ENCODE measurements around the gene PDAP1. TPM values are rescaled to one million over a fixed set of nuclear protein-coding genes. Genes with fewer than 3 reads are reported as not detected.
"Not testable (repeated sequence)": the region's sequence is repeated elsewhere in the genome, so short reads cannot be mapped to it uniquely, and the experiment has no call there.

Gene PDAP1
- total RNA-seq, 1 experiment from 2014 or later: 150 TPM

GRCh38 chr7:99383791-99384370, 24.5 kb downstream of the PDAP1 start:
- peaks cover 23% of the 10 kb centered on the region for H3K4me1 ChIP-seq (replicated peaks)
- H3K36me3 ChIP-seq: peaks cover 65% of the 10 kb centered on the region
- no peak overlapping the region for H3K4me3 ChIP-seq
- no peak for DNase-seq (ENCODE audit: low read depth in 1 of 2, low spot score in 2 of 2)
- no peaks in the 10 kb centered on the region for H3K9me3 ChIP-seq (replicated peaks)
- H3K27me3 ChIP-seq (replicated peaks): no peaks in the 10 kb centered on the region
- no peak overlapping the region for H3K27ac ChIP-seq

- no peaks in the 10 kb centered on the region for H3K9me3 ChIP-seq (replicated peaks)
- H3K4me3 ChIP-seq: no peak overlapping the region
- peaks cover 24% of the 10 kb centered on the region for H3K4me1 ChIP-seq (replicated peaks)
- H3K27me3 ChIP-seq (replicated peaks): no peaks in the 10 kb centered on the region
- H3K36me3 ChIP-seq: peaks cover 65% of the 10 kb centered on the region
- no peak overlapping the region for H3K27ac ChIP-seq
- no peak for DNase-seq (ENCODE audit: low read depth in 1 of 2, low spot score in 2 of 2)
These were observed 25.2 kb downstream of the PDAP1 start for GRCh38 chr7:99383203-99383602.

GRCh38 chr7:99381664-99382075, 26.7 kb downstream of the PDAP1 start:
- no peaks in the 10 kb centered on the region for H3K9me3 ChIP-seq (replicated peaks)
- peaks cover 60% of the 10 kb centered on the region for H3K36me3 ChIP-seq
- H3K4me1 ChIP-seq (replicated peaks): peaks cover 24% of the 10 kb centered on the region
- no peak overlapping the region for H3K27ac ChIP-seq
- no peak overlapping the region for H3K4me3 ChIP-seq
- H3K27me3 ChIP-seq (replicated peaks): no peaks in the 10 kb centered on the region
- DNase-seq (ENCODE audit: low read depth in 1 of 2, low spot score in 2 of 2): no peak

- H3K9me3 ChIP-seq (replicated peaks): no peaks in the 10 kb centered on the region
- peaks cover 24% of the 10 kb centered on the region for H3K4me1 ChIP-seq (replicated peaks)
- H3K4me3 ChIP-seq: no peak overlapping the region
- H3K27ac ChIP-seq: no peak overlapping the region
- DNase-seq (ENCODE audit: low read depth in 1 of 2, low spot score in 2 of 2): no peak
- peaks cover 59% of the 10 kb centered on the region for H3K36me3 ChIP-seq
- no peaks in the 10 kb centered on the region for H3K27me3 ChIP-seq (replicated peaks)
These were observed 27.4 kb downstream of the PDAP1 start for GRCh38 chr7:99380823-99381663.

DNA sequence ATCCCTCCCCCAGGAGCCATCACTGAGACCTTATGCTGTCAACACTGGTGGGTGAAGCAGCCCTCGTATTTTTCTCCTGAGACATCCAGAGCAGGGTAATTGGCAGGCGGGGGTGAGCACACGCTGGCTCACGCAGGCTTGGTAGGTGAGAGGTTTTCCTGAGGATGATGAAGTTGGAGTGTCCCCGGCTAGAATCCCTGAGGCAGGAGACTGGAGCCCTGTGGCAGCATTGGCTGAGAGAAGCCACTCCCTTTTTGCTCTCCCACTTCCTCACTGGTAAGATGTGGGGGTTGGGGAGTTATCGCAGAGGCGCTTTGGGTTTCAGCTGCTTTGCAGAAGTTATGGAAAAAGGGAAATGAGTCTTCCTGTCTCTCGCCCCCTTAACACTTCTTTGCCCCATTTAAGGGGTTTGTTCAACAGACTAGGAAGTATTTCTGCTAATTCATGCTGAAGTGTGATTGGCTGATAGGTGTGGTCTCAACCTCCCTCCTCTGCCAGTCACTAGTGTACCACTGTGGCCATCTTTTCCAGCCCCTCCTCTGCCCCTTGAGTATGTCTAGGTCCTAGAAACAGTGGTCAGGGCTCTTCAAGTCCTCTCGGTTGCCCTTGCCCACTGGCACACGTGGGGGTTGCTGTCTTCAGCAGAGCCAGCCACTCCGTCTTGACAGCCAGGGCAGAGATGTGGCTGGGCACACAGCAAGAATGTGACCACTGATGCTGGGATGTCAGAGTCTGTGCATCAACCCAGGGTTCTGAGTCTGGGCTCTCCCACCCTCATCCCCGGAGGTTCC, 28.2 kb downstream of the PDAP1 start:
- H3K4me1 ChIP-seq (replicated peaks): peaks cover 29% of the 10 kb centered on the region
- no peaks in the 10 kb centered on the region for H3K27me3 ChIP-seq (replicated peaks)
- H3K27ac ChIP-seq: no peak overlapping the region
- DNase-seq (ENCODE audit: low read depth in 1 of 2, low spot score in 2 of 2): no peak
- no peak overlapping the region for H3K4me3 ChIP-seq
- peaks cover 58% of the 10 kb centered on the region for H3K36me3 ChIP-seq
- no peaks in the 10 kb centered on the region for H3K9me3 ChIP-seq (replicated peaks)

DNA sequence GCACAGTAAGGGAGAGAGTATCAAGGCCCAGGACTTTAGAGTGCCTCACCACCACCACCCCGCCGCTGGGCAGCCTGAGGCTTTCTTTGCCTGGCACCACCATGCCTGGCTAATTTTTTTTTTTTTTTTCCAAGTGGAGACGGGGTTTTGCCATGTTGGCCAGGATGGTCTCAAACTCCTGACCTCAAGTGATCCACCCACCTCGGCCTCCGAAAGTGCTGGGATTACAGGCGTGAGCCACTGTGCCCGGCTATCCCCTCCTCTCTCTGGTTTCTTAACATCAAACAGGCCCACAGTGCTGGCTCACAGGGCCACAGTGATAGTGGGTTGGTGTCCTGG, 28.7 kb downstream of the PDAP1 start:
- H3K4me1 ChIP-seq (replicated peaks): peaks cover 29% of the 10 kb centered on the region
- H3K9me3 ChIP-seq (replicated peaks); H3K4me3 ChIP-seq; H3K27ac ChIP-seq; DNase-seq (ENCODE audit: low read depth in 1 of 2, low spot score in 2 of 2); H3K27me3 ChIP-seq (replicated peaks): not testable (repeated sequence)
- peaks cover 56% of the 10 kb centered on the region for H3K36me3 ChIP-seq

GRCh38 chr7:99379043-99379577, 29.3 kb downstream of the PDAP1 start:
- H3K4me3 ChIP-seq: no peak overlapping the region

DNA sequence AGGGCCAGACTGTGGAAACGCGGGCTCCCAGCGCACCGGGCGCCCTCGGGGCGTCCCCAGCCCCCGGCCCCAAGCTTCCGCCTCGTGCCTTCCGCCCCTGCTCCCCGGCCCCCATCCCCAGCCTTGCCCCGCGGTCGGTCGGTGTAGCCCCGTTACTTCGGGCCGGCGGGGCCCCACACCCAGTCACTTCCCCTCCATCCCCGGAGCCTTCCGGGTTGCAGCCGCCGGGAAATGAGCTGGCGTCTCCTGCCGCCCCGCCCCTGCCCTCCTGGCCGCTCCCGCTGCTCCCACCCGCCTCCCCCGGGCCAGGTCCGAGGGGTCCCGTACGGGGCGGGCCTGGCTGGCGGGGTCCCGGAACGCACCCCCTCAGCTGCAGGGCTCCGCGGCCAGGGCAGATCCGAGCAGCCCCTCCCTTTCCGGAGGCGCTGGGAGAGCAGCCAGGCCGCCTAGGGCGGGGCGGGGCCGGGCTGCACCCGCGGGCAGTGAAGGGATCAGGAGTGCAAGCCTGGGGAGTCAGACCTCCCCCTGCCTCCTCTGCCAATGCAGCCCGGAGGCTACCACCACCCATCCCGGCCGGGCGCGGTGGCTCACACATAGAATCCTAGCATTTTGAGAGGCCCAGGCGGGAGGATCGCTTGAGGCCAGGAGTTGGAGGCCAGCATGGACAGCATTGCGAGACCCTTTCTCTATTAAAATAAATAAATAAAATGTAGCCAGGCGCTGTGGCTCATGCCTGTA, 33.2 kb downstream of the PDAP1 start:
- H3K4me1 ChIP-seq (replicated peaks): peaks cover 27% of the 10 kb centered on the region
- DNase-seq (ENCODE audit: low read depth in 1 of 2, low spot score in 2 of 2): peak; percentile 73 to 77
- H3K4me3 ChIP-seq: peak overlapping the region; percentile 79
- no peak overlapping the region; the same call in 1 of the 2 replicates for H3K27ac ChIP-seq
- peaks cover 38% of the 10 kb centered on the region for H3K36me3 ChIP-seq
- H3K27me3 ChIP-seq (replicated peaks): no peaks in the 10 kb centered on the region
- H3K9me3 ChIP-seq (replicated peaks): no peaks in the 10 kb centered on the region

More at GRCh38 chr7:99379043-99379577, 29.3 kb downstream of the PDAP1 start:
- Histone ChIP-seq H3K27ac (no peak overlapping the region), H3K4me1 (replicated peaks) (peaks cover 32% of the 10 kb centered on the region), H3K9me3 (replicated peaks) (no peaks in the 10 kb centered on the region), H3K27me3 (replicated peaks) (no peaks in the 10 kb centered on the region), H3K36me3 (peaks cover 57% of the 10 kb centered on the region)
- DNase-seq (ENCODE audit: low read depth in 1 of 2, low spot score in 2 of 2): peak; percentile 39 to 65

DNA sequence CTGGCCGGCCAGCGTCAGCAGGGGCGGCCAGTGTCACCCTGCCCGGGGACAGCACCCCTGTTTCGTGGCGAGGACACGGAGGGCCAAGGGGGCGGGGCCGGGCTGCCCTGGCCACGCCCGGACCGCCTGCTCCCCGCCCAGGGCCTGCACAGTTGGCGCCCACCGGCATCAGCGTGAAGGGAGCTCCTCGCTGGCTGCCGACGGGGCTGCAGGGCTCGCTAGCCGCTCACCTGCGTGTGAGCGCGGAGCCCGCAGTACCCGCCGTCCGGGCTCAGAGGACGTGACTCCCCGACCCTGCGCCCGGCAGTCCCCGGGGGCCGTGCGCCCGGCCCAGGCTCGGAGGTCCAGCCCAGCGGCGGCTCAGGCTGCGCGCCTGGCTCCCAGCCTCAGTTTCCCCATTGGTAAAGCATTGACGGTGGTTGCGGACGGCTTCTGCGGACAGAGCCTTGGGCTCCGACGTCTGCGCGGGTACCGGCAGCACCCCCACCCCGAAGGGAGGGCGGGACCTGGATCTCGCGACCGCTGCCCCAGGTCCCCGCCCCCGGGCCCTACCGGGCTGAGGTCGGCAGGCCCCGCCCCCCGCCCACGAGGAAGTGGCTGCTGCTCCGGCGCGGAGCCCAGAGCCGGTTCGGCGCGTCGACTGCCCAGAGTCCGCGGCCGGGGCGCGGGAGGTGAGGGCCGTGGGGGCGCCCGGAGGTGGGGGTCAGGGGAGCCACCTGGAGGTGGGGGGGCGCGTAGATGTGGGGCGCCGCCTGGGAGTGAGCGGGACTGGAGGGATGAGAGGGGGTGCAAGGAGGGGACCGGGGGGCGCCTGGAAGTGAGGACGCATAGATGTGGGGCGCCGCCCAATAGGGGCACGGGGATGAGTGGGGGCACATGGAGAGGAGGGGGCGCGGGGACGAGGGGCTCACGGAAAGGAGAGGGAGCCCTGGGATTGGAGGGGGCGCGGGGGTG, 34.0 kb downstream of the PDAP1 start, which contains the start of gene ARPC1B:
Gene ARPC1B (plus strand): TSS at position 620 of the 954 bp plus-strand sequence. CDS start 10,985 bp downstream, outside the sequence.
- H3K27ac ChIP-seq: no peak within 1 kb of the TSS; the same call in 1 of the 2 replicates
- peaks cover 19% of the 10 kb centered on the region for H3K4me1 ChIP-seq (replicated peaks)
- DNase-seq (ENCODE audit: low read depth in 1 of 2, low spot score in 2 of 2): peak; percentile 48 to 79
- no peaks in the 10 kb centered on the region for H3K9me3 ChIP-seq (replicated peaks)
- peak within 1 kb of the TSS; percentile 79 for H3K4me3 ChIP-seq
- peaks cover 31% of the 10 kb centered on the region for H3K36me3 ChIP-seq
- H3K27me3 ChIP-seq (replicated peaks): no peaks in the 10 kb centered on the region

GRCh38 chr7:99373091-99374066, 35.0 kb downstream of the PDAP1 start:
- H3K36me3 ChIP-seq: peaks cover 27% of the 10 kb centered on the region
- peak overlapping the region; percentile 79 for H3K4me3 ChIP-seq
- no peaks in the 10 kb centered on the region for H3K9me3 ChIP-seq (replicated peaks)
- no peak for DNase-seq (ENCODE audit: low read depth in 1 of 2, low spot score in 2 of 2)
- no peaks in the 10 kb centered on the region for H3K27me3 ChIP-seq (replicated peaks)
- peaks cover 13% of the 10 kb centered on the region for H3K4me1 ChIP-seq (replicated peaks)
- no peak overlapping the region for H3K27ac ChIP-seq

DNA sequence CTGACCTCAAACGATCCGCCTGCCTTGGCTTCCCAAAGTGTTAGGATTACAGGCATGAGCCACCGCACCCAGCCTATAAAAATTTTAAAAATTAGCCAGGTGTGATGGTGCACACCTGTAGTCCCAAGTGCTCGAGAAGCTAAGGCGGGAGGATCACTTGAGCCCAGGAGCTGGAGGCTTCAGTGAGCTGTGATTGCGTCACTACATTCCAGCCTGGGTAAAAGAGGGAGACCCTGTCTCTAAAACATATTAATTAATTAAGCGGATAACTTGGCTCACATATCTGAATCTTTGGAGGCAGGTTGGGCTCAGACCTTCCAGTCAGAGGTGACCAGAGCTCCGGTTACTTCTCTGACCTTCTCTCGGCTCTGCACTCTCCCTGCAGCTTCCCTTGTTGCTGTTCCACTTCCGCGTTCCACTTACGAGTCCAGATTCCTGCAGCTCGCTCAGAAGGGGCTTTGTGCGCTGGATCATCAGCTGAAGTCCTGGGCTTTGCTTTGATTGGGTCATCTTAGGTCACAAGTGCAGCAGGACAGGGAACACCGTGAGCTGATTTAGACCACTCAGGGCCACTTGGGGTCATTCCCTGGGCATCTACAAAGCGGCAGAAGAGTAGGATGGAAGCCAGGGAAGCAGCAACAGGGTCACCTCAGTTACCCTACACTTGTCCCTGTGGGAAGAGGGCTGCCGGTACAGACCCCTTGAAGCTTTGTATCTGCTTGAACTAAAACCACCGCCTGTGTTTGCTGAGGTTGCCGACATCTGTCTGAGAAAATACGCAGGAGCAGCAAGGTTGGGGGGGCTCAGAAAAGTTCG, 35.9 kb downstream of the PDAP1 start:
- Histone ChIP-seq H3K4me1 (replicated peaks) (peaks cover 13% of the 10 kb centered on the region), H3K27me3 (replicated peaks) (no peaks in the 10 kb centered on the region), H3K9me3 (replicated peaks) (no peaks in the 10 kb centered on the region), H3K36me3 (peaks cover 19% of the 10 kb centered on the region), H3K27ac (no peak overlapping the region), H3K4me3 (no peak overlapping the region)
- no peak for DNase-seq (ENCODE audit: low read depth in 1 of 2, low spot score in 2 of 2)
